Smooth muscle cell (in vitro differentiated cells): Measurements from ENCODE around the gene WDR31. TPM values are rescaled to one million over a fixed set of nuclear protein-coding genes. Genes with fewer than 3 reads are reported as not detected.
"Not testable (repeated sequence)": the region's sequence is repeated elsewhere in the genome, so short reads cannot be mapped to it uniquely, and the experiment has no call there.

Source experiments
- DNase-seq: peaks from one replicate; lab custom pipeline; 2025; ENCODE audit not compliant: unreplicated experiment; lab: John Stamatoyannopoulos, UW
- H2AFZ ChIP-seq: fragments of 200-600 bp; sonication (generic); 2 replicates; pipeline ENCODE4 v1.6.0; 2016; ENCODE audit warnings: antibody characterized with exemption, low read depth, mild to moderate bottlenecking
- H3F3A ChIP-seq: fragments of 200-600 bp; sonication (generic); 2 replicates; pipeline ENCODE4 v1.6.0; 2017; ENCODE audit warnings: antibody characterized with exemption, low read depth
- H3K27ac ChIP-seq: fragments of 200-600 bp; sonication (generic); 2 replicates; pipeline ENCODE4 v1.5.1; 2016; ENCODE audit warnings: low read depth, mild to moderate bottlenecking
- H3K27me3 ChIP-seq: fragments of 200-600 bp; sonication (generic); 2 replicates; pipeline ENCODE4 v1.6.1; 2016; ENCODE audit warnings: low read depth, mild to moderate bottlenecking
- H3K36me3 ChIP-seq: fragments of 200-600 bp; sonication (generic); 2 replicates; pipeline ENCODE4 v1.5.1; 2016; ENCODE audit warnings: low read depth
- H3K4me1 ChIP-seq: fragments of 200-600 bp; sonication (generic); 2 replicates; pipeline ENCODE4 v1.5.1; 2016; ENCODE audit warnings: low read depth
- H3K4me2 ChIP-seq: fragments of 200-600 bp; sonication (generic); 2 replicates; pipeline ENCODE4 v1.6.0; 2016; ENCODE audit warnings: mild to moderate bottlenecking
- H3K4me3 ChIP-seq: fragments of 200-600 bp; sonication (generic); 2 replicates; pipeline ENCODE4 v1.5.1; 2016; ENCODE audit warnings: mild to moderate bottlenecking
- H3K79me2 ChIP-seq: fragments of 200-600 bp; sonication (generic); 2 replicates; pipeline ENCODE4 v1.6.0; 2016; ENCODE audit warnings: low read depth, mild to moderate bottlenecking
- H3K9ac ChIP-seq: fragments of 200-600 bp; sonication (generic); 2 replicates; pipeline ENCODE4 v1.6.0; 2016; ENCODE audit warnings: low read depth
- H3K9me3 ChIP-seq: fragments of 200-600 bp; sonication (generic); replicated peaks from 2 replicates; pipeline ENCODE4 v1.5.1; 2016; ENCODE audit warnings: low read depth
- H4K20me1 ChIP-seq: fragments of 200-600 bp; sonication (generic); 2 replicates; pipeline ENCODE4 v1.6.0; 2016; ENCODE audit warnings: low read depth
- CTCF ChIP-seq: fragments of 200-600 bp; sonication (generic); IDR thresholded peaks from 2 replicates; pipeline ENCODE4 v1.5.1; 2017; ENCODE audit warnings: borderline replicate concordance, mild to moderate bottlenecking, antibody characterized with exemption; ENCODE audit not compliant: insufficient read depth, poor library complexity, severe bottlenecking
- WGBS: methylation state at CpG from one replicate; pipeline ENCODE4 v1.1.7; 2016; ENCODE audit warnings: low lambda C conversion rate; 5-methylcytosine and 5-hydroxymethylcytosine counted together
- polyA plus RNA-seq: library from polyadenylated mRNA; unstranded; fragments of >200 nt; fragmentation: Nextera tagmentation; extraction: Ambion mirVana; gene quantifications from 2 replicates; pipeline ENCODE4 v1.2.1, GENCODE V29; 2016
- total RNA-seq: library from RNA; depleted of rRNA; stranded (reverse); fragments of >200 nt; gene quantifications from 2 replicates; pipeline ENCODE4 v1.2.3, GENCODE V29; 2014

WDR31 gene
- total and polyA plus RNA-seq, 2 experiments from 2014 or later = 1.6 to 2.7 TPM

- Histone ChIP-seq H3K27ac (no peak overlapping the region), H3K9me3 (no peaks in the 10 kb centered on the region), H3K27me3 (no peaks in the 10 kb centered on the region), H3K79me2 (no peaks in the 10 kb centered on the region), H3K4me2 (no peak overlapping the region), H3K36me3 (peaks cover 10% of the 10 kb centered on the region), H3K4me1 (no peaks in the 10 kb centered on the region), H4K20me1 (no peaks in the 10 kb centered on the region), H3K9ac (no peak overlapping the region), H3F3A (no peaks in the 10 kb centered on the region), H3K4me3 (no peak overlapping the region), H2AFZ (no peak overlapping the region)
- no peak for DNase-seq
- TF ChIP-seq CTCF = no peak
- 82% methylated on average over 9 of the region's 9 CpGs for WGBS
Observed at GRCh38 chr9:113296796-113297558, 43.1 kb downstream of the WDR31 start.

- not testable (repeated sequence) for H3K4me2 ChIP-seq, H3K9ac ChIP-seq, H3K9me3 ChIP-seq, H3K4me3 ChIP-seq, DNase-seq, H3K4me1 ChIP-seq, H3F3A ChIP-seq, H3K27me3 ChIP-seq, H3K27ac ChIP-seq, H4K20me1 ChIP-seq, H2AFZ ChIP-seq, H3K79me2 ChIP-seq
- peaks cover 11% of the 10 kb centered on the region for H3K36me3 ChIP-seq
- 60% methylated on average over 8 of the region's 8 CpGs for WGBS
Observed at GRCh38 chr9:113296247-113296646, 43.8 kb downstream of the WDR31 start.

- Histone ChIP-seq H2AFZ (no peak overlapping the region), H3K4me1 (no peaks in the 10 kb centered on the region), H4K20me1 (no peaks in the 10 kb centered on the region), H3K9me3 (no peaks in the 10 kb centered on the region), H3K27me3 (no peaks in the 10 kb centered on the region), H3F3A (no peaks in the 10 kb centered on the region), H3K36me3 (peaks cover 18% of the 10 kb centered on the region), H3K4me2 (no peak overlapping the region), H3K27ac (no peak overlapping the region), H3K4me3 (no peak overlapping the region), H3K79me2 (no peaks in the 10 kb centered on the region), H3K9ac (no peak overlapping the region)
- no peak for TF ChIP-seq CTCF
- WGBS = 93% methylated on average over 7 of the region's 7 CpGs
- DNase-seq = no peak
Observed at GRCh38 chr9:113293285-113293878, 46.7 kb downstream of the WDR31 start.

GRCh38 chr9:113290052-113290607 is 49.9 kb downstream of the WDR31 start:
- Histone ChIP-seq H3K9ac (no peak overlapping the region), H3K27ac (no peak overlapping the region), H3K79me2 (no peaks in the 10 kb centered on the region), H4K20me1 (no peaks in the 10 kb centered on the region), H3K27me3 (no peaks in the 10 kb centered on the region), H3K9me3 (no peaks in the 10 kb centered on the region), H3K4me2 (no peak overlapping the region), H3K4me3 (no peak overlapping the region), H3F3A (no peaks in the 10 kb centered on the region), H3K4me1 (no peaks in the 10 kb centered on the region), H3K36me3 (peaks cover 33% of the 10 kb centered on the region), H2AFZ (no peak overlapping the region)
- TF ChIP-seq CTCF = no peak
- 94% methylated on average over 6 of the region's 6 CpGs for WGBS
- DNase-seq = no peak
